ENCODE measurements around the gene COPZ2. TPM values are rescaled to one million over a fixed set of nuclear protein-coding genes. Genes with fewer than 3 reads are reported as not detected.

COPZ2 gene
- total and polyA plus RNA-seq, 9 of the 15 experiments (the other 6 are each of a cell fraction or from before 2014, with no cell fraction given) = 0.22 to 0.49 TPM; not detected in 7

DNA sequence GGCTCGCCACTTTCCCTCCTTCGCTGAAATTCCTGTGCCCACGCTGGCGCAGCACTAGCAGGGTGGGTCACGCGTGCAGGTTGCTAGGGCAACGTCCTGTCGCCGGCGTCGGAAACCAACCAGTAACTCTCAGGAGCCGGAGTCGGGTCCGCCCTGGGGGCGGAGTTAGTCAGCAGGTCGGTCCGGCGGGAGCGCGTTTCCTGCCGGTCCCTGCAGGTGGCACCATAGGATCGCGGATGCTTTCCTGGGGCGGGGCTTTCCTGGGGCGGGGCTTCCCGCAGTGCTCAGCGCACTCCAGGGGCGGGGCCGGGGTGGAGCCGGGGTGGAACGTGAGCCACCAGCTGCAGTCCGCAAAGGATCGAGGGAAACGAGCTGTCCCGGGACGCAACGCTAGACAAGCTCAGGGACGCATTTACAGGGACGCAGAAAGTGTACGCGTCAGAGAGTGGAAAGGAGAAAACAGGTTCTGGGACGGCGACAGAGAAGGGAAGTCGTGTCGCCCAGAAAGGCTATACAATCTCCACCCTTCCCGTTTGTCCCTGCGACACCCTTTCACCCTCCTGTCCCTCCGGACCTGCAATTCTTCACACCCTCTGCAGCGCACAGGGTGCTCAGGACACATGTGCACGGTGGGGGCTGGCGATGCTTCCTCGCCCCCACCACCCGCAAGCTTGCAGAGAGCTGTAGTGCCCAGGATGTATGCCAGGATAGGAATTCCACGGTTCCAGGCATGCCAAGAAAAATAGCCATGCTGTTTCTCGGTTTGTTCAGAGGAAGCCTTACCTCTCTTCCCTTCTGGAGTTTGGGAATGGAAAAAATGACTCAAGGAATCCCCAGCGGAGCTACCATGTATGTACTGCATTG lies 12.3 kb downstream of the COPZ2 start (continued):
- TF ChIP-seq, protein P1, sequence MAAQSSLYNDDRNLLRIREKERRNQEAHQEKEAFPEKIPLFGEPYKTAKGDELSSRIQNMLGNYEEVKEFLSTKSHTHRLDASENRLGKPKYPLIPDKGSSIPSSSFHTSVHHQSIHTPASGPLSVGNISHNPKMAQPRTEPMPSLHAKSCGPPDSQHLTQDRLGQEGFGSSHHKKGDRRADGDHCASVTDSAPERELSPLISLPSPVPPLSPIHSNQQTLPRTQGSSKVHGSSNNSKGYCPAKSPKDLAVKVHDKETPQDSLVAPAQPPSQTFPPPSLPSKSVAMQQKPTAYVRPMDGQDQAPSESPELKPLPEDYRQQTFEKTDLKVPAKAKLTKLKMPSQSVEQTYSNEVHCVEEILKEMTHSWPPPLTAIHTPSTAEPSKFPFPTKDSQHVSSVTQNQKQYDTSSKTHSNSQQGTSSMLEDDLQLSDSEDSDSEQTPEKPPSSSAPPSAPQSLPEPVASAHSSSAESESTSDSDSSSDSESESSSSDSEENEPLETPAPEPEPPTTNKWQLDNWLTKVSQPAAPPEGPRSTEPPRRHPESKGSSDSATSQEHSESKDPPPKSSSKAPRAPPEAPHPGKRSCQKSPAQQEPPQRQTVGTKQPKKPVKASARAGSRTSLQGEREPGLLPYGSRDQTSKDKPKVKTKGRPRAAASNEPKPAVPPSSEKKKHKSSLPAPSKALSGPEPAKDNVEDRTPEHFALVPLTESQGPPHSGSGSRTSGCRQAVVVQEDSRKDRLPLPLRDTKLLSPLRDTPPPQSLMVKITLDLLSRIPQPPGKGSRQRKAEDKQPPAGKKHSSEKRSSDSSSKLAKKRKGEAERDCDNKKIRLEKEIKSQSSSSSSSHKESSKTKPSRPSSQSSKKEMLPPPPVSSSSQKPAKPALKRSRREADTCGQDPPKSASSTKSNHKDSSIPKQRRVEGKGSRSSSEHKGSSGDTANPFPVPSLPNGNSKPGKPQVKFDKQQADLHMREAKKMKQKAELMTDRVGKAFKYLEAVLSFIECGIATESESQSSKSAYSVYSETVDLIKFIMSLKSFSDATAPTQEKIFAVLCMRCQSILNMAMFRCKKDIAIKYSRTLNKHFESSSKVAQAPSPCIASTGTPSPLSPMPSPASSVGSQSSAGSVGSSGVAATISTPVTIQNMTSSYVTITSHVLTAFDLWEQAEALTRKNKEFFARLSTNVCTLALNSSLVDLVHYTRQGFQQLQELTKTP (IDR thresholded peaks at IDR 0.05; ENCODE audit: low read depth in 1 of 2, partially characterized antibody in 2 of 2) = no peak
- TF ChIP-seq CREB1 (IDR thresholded peaks at IDR 0.05) (no peak), CREB1 (CRISPR knock-in tag; IDR thresholded peaks at IDR 0.05) (peak; percentile 64; the same call in 1 of the 2 replicates), NR2C2 (CRISPR knock-in tag; IDR thresholded peaks at IDR 0.05) (no peak), NR2C2 (tag; IDR thresholded peaks at IDR 0.05) (peak; percentile 53; the same call in 1 of the 2 replicates), SNIP1 (IDR thresholded peaks at IDR 0.05; ENCODE audit: low read depth) (no peak), ZBTB17 (CRISPR knock-in tag; IDR thresholded peaks at IDR 0.05) (no peak), CCNT2 (IDR thresholded peaks at IDR 0.05; ENCODE audit: borderline replicate concordance, extremely low read depth, insufficient read length, low read depth, low read length) (peak; percentile 62), HSF4 (CRISPR knock-in tag; IDR thresholded peaks at IDR 0.05; ENCODE audit: borderline replicate concordance) (no peak), NEUROD1 (IDR thresholded peaks at IDR 0.05; ENCODE audit: borderline replicate concordance, low read depth, low read length, partially characterized antibody) (peak; percentile 60), CREM (IDR thresholded peaks at IDR 0.05; ENCODE audit: low read depth) (peak; percentile 33; the same call in 1 of the 2 replicates)
- TF ChIP-seq, protein P2, sequence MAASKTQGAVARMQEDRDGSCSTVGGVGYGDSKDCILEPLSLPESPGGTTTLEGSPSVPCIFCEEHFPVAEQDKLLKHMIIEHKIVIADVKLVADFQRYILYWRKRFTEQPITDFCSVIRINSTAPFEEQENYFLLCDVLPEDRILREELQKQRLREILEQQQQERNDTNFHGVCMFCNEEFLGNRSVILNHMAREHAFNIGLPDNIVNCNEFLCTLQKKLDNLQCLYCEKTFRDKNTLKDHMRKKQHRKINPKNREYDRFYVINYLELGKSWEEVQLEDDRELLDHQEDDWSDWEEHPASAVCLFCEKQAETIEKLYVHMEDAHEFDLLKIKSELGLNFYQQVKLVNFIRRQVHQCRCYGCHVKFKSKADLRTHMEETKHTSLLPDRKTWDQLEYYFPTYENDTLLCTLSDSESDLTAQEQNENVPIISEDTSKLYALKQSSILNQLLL (CRISPR knock-in tag; IDR thresholded peaks at IDR 0.05; ENCODE audit: borderline replicate concordance) = no peak
- TF ChIP-seq, protein P3, sequence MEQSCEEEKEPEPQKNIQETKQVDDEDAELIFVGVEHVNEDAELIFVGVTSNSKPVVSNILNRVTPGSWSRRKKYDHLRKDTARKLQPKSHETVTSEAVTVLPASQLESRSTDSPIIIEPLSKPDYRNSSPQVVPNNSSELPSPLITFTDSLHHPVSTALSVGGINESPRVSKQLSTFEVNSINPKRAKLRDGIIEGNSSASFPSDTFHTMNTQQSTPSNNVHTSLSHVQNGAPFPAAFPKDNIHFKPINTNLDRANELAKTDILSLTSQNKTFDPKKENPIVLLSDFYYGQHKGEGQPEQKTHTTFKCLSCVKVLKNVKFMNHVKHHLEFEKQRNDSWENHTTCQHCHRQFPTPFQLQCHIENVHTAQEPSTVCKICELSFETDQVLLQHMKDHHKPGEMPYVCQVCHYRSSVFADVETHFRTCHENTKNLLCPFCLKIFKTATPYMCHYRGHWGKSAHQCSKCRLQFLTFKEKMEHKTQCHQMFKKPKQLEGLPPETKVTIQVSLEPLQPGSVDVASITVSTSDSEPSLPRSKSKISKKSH (CRISPR knock-in tag; IDR thresholded peaks at IDR 0.05) = no peak
- TF ChIP-seq, protein P4, sequence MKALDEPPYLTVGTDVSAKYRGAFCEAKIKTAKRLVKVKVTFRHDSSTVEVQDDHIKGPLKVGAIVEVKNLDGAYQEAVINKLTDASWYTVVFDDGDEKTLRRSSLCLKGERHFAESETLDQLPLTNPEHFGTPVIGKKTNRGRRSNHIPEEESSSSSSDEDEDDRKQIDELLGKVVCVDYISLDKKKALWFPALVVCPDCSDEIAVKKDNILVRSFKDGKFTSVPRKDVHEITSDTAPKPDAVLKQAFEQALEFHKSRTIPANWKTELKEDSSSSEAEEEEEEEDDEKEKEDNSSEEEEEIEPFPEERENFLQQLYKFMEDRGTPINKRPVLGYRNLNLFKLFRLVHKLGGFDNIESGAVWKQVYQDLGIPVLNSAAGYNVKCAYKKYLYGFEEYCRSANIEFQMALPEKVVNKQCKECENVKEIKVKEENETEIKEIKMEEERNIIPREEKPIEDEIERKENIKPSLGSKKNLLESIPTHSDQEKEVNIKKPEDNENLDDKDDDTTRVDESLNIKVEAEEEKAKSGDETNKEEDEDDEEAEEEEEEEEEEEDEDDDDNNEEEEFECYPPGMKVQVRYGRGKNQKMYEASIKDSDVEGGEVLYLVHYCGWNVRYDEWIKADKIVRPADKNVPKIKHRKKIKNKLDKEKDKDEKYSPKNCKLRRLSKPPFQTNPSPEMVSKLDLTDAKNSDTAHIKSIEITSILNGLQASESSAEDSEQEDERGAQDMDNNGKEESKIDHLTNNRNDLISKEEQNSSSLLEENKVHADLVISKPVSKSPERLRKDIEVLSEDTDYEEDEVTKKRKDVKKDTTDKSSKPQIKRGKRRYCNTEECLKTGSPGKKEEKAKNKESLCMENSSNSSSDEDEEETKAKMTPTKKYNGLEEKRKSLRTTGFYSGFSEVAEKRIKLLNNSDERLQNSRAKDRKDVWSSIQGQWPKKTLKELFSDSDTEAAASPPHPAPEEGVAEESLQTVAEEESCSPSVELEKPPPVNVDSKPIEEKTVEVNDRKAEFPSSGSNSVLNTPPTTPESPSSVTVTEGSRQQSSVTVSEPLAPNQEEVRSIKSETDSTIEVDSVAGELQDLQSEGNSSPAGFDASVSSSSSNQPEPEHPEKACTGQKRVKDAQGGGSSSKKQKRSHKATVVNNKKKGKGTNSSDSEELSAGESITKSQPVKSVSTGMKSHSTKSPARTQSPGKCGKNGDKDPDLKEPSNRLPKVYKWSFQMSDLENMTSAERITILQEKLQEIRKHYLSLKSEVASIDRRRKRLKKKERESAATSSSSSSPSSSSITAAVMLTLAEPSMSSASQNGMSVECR (CRISPR knock-in tag; IDR thresholded peaks at IDR 0.05) = peak; percentile 90

Measured in K562 (cell line).